GM19035 (cell line): ENCODE data around the gene CEP128.

ENCODE experiments used
- ATAC-seq: cut with Tn5 transposase; IDR thresholded peaks from one replicate; pipeline ENCODE4 v1.9.1; 2021; ENCODE audit not compliant: unreplicated experiment

Gene CEP128

GRCh38 chr14:80564051-80564450, 377.5 kb downstream of the CEP128 start:
- ATAC-seq = no peak

- ATAC-seq = peak; percentile 96
Measured at GRCh38 chr14:80560800-80561657, 380.5 kb downstream of the CEP128 start.

- ATAC-seq = no peak
Measured at GRCh38 chr14:80554139-80554538, 387.4 kb downstream of the CEP128 start.

DNA sequence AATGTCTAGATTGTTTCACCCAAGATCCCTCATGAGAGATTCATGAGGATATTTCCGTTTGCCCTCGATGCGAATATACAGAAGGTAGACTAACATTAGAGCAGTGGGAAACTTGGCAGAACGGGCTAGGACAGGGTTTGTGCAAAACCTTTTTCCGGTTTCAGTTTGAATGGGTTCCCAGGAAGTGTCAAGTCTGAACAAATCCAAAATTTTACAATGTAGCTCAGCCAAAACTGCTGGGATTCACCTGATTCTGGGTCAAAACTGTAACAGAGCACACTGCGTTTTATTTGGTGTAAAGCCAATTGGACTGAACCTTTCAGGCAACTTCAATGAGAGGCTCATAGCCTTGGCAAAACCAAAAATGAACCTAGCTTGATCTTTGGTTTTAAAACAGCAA, 392.4 kb downstream of the CEP128 start:
- ATAC-seq = no peak

GRCh38 chr14:80545935-80546854, 395.3 kb downstream of the CEP128 start:
- ATAC-seq = no peak

- ATAC-seq = no peak
Measured at GRCh38 chr14:80544366-80544765, 397.2 kb downstream of the CEP128 start.

DNA sequence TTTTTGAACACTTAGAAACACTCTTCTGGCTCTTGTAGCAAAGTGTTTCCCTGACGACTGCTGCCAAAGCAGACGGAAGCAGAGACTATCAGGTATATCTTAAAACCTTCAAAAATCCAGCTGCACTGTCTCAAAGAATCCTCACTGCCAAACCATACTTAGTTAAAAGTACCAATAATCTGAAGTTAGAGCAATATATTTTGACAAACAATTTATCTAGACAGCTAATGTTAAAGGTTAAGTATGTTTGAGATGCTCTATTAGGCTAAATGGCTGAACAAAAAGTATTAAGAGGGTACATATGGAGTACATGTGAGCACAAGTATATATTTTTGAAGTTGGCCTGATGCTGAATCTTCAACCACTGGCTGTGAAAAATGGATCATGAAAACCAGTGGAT, 398.3 kb downstream of the CEP128 start:
- no peak for ATAC-seq

DNA sequence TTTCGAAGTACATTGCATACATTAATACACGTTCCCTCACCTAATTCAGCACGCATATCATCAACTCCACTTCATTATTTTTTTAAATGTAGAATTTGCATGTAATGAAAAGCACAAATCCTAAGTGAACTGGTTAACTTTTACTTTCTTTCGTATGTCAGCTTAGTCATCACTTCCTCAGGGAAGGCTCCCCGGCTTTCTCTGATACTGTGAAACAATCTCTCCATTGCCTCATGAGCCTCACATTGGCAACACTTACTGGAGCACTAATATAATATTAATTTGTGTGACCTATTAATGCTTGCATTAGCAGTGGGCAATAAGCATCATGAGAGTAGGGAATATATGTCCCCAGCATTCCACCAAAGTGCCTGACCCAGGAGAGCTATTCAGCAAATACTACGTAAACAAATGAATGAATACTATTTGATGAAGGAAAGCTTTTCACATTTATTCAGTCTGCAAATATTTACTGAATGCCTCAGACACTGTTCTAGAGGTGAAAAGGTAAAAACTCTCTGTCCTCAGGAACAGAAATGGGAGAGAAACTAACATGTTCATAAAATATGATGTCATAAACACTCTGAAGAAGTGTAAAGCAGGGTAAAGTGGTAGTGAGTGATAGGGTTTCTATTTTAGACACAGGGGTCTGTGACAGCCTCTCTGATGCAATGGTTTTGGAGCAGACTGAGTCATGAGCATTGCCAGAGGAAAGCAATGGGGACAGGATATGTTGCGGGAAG, 402.7 kb downstream of the CEP128 start:
- ATAC-seq = no peak

GRCh38 chr14:80537626-80538025, 403.9 kb downstream of the CEP128 start:
- ATAC-seq = no peak

- no peak for ATAC-seq
Measured at GRCh38 chr14:80536456-80536855, 405.1 kb downstream of the CEP128 start.

DNA sequence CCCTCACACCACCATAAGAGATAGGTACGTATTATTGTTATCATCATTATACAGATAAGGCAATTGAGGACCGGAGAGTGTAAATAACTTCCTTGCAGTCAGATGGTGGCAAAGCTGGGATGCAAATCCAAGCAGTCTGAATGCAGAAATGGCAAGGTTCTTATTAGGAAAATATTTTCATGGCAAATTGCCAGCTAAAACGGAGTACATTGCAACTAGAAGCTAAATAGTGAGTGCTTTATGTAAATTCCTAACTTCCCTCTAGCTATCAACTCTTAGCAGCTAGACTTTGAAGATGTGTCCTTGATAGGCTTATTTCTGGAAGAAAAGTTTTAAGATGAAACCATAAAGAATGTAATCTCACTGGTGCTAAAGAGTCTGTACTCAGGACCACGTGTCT, 406.4 kb downstream of the CEP128 start:
- ATAC-seq = no peak

- ATAC-seq = no peak
Measured at GRCh38 chr14:80523518-80524117, 417.9 kb downstream of the CEP128 start.

DNA sequence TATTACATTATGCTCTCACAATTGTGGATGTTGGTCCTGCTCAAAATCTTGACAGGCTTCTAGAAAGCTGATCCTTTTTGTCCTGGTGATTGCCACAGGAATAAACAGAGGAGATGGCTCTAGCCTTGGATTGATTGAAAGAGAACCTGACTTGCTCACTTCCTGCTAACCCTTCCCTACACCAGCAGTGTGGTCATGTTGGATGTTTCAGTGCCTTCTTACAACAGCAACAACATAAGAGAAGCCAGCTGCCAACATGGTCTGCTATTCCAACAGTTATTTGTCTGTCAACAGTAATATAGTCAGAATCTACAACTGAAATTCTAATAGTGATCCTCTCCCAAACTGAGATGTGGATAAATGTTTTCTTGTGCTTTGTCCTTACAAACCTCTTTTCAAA, 418.6 kb downstream of the CEP128 start:
- ATAC-seq = no peak

GRCh38 chr14:80522411-80522810, 419.1 kb downstream of the CEP128 start:
- ATAC-seq = no peak

- ATAC-seq = no peak
Measured at GRCh38 chr14:80521456-80521855, 420.1 kb downstream of the CEP128 start.

DNA sequence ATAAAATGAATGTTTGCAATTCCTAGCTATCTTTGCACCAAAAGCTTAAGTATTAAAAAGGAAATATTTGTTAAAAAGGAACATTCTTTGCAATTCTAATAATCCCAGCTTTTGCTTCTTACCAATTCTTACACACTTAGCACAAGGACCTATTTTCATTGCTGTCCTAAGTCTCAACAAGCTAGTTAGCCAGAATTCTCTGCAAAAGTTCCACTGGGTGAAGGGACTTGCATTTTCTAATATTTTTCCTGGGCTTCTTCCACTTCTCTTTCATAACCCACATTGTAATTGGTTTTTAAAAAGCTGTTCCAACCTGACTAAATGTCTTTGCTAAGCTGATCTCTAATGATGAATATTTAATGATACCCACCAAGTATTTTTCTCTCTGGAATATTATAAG, 422.5 kb downstream of the CEP128 start:
- no peak for ATAC-seq

DNA sequence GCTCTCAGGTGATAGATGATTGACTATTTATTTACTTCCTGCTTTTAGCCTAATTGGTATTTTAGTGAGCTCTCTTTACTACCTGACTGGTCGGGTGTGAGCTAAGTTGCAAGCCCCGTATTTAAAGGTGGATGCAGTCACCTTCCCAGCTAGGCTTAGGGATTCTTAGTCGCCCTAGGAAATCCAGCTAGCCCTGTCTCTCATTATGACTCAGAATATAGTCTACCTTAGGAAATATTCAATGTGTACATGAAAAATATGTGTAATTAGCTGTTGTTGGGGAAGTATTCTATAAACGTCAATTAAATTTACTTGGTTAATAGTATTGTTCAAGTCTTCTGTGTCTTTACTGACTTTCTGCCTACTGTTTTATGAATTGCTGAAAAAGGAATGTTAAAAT, 423.4 kb downstream of the CEP128 start:
- no peak for ATAC-seq

DNA sequence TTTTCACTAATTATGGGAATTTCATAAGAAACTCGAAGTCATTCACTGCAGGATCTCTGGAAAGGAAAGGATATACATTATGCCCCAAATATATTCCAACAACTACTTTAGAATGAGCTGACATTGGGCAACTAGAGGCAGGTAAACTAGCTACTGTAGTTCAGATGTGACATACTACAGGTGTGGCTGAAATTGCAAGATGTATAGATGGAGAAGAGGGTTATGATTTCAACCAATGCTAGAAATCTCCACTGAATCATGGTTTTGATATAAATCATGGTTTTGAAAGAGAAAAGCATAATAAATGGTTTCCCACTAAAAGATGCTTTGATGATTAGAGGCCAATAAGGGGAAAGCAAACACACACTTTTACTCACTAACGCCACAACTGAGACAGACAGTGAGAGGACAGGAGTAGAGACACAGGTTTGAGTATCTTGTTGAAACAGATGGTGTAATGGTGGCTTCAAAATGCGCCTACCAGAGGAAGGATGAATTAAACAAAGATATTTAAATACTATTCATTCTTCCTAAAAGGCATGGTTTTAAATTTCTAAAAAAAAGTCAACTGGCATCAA, 434.2 kb downstream of the CEP128 start:
- no peak for ATAC-seq

GRCh38 chr14:80504781-80505180, 436.8 kb downstream of the CEP128 start:
- no peak for ATAC-seq

DNA sequence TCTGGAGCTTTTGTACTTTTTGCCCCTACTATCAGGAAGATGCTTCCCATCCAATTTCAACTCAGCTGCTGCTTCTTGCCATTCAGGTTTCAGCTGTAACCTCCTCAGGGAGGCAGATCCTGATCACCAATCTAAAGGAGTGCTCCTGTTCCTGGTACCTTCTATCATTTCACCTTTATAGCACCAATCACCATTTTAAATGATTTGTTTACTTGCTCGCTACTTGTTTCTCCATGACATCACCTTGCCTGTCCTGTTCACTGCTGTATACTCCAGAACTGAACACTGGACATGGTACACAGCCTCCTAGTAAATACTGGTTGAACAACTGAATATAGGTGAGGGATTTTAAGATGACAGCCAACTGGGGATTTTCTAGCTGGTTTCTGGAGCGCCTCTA, 443.0 kb downstream of the CEP128 start:
- no peak for ATAC-seq

DNA sequence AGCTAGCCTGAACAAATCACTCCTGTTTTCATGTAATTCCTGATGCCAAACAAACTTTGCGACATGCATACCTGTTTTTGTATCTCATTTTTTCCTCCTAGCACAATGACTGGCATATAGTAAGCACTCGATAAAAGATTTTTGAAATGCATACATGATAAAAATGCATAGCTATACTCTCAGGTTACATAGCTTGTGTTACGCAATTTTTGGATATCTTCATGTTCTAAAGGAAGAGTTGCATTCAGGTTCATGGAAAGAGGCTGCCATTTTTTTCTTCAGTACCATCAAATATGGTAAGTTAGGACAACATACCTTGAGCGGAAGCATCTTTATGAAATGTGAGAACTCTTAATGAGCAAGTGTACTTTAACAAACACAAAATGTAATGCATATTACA, 445.4 kb downstream of the CEP128 start:
- no peak for ATAC-seq
